ENCODE data around the gene IGFL2.
"Not testable (repeated sequence)": the region's sequence is repeated elsewhere in the genome, so short reads cannot be mapped to it uniquely, and the experiment has no call there.

IGFL2 gene

GRCh38 chr19:46147791-46148288 lies at the start of gene IGFL2:
Gene IGFL2 (plus strand): TSS chr19:46148238. CDS start chr19:46148279, 41 bp downstream.
- DNase-seq (ENCODE audit: low spot score) = no peak

GRCh38 chr19:46100344-46100743 lies 47.7 kb upstream of the IGFL2 start:
- no peak for DNase-seq (ENCODE audit: low spot score)

- no peak for DNase-seq (ENCODE audit: low spot score)
Observed at GRCh38 chr19:46101293-46101692, 46.7 kb upstream of the IGFL2 start.

- DNase-seq (ENCODE audit: low spot score) = not testable (repeated sequence)
Observed at GRCh38 chr19:46102333-46102732, 45.7 kb upstream of the IGFL2 start.

- DNase-seq (ENCODE audit: low spot score) = no peak
Observed at GRCh38 chr19:46107371-46107770, 40.7 kb upstream of the IGFL2 start.

- DNase-seq (ENCODE audit: low spot score) = no peak
Observed at GRCh38 chr19:46109876-46110275, 38.2 kb upstream of the IGFL2 start.

GRCh38 chr19:46111376-46111775 lies 36.7 kb upstream of the IGFL2 start:
- no peak for DNase-seq (ENCODE audit: low spot score)

- DNase-seq (ENCODE audit: low spot score) = no peak
Observed at GRCh38 chr19:46112527-46112926, 35.5 kb upstream of the IGFL2 start.

- no peak for DNase-seq (ENCODE audit: low spot score)
Observed at GRCh38 chr19:46113726-46114125, 34.3 kb upstream of the IGFL2 start.

- DNase-seq (ENCODE audit: low spot score) = no peak
Observed at GRCh38 chr19:46115396-46116106, 32.5 kb upstream of the IGFL2 start.

- no peak for DNase-seq (ENCODE audit: low spot score)
Observed at GRCh38 chr19:46116121-46116520, 31.9 kb upstream of the IGFL2 start.

- DNase-seq (ENCODE audit: low spot score) = no peak
Observed at GRCh38 chr19:46118136-46118535, 29.9 kb upstream of the IGFL2 start.

GRCh38 chr19:46124638-46125115 lies 23.4 kb upstream of the IGFL2 start, which contains the start of gene IGFL3:
Gene IGFL3 (minus strand): TSS chr19:46124688. CDS start chr19:46124649, 39 bp downstream.
- DNase-seq (ENCODE audit: low spot score) = no peak

- DNase-seq (ENCODE audit: low spot score) = no peak
Observed at GRCh38 chr19:46125447-46125846, 22.6 kb upstream of the IGFL2 start.

- DNase-seq (ENCODE audit: low spot score) = no peak
Observed at GRCh38 chr19:46126086-46126580, 21.9 kb upstream of the IGFL2 start.

GRCh38 chr19:46131485-46132143 lies 16.4 kb upstream of the IGFL2 start:
- DNase-seq (ENCODE audit: low spot score) = no peak

- no peak for DNase-seq (ENCODE audit: low spot score)
Observed at GRCh38 chr19:46132508-46133100, 15.4 kb upstream of the IGFL2 start.

- DNase-seq (ENCODE audit: low spot score) = no peak
Observed at GRCh38 chr19:46133101-46133627, 14.9 kb upstream of the IGFL2 start.

- no peak for DNase-seq (ENCODE audit: low spot score)
Observed at GRCh38 chr19:46133777-46134241, 14.2 kb upstream of the IGFL2 start.

GRCh38 chr19:46134527-46134926 lies 13.5 kb upstream of the IGFL2 start:
- no peak for DNase-seq (ENCODE audit: low spot score)

GRCh38 chr19:46137915-46138473 lies 10.0 kb upstream of the IGFL2 start:
- no peak for DNase-seq (ENCODE audit: low spot score)

- DNase-seq (ENCODE audit: low spot score) = no peak
Observed at GRCh38 chr19:46141421-46141820, 6.6 kb upstream of the IGFL2 start.
